Mucosa of descending colon (tissue), 3 donors: Measurements from ENCODE around the gene DNM1. TPM values are rescaled to one million over a fixed set of nuclear protein-coding genes. Genes with fewer than 3 reads are reported as not detected.
A peak's percentile ranks its signal among the peaks of the same experiment; 100 is the strongest.

Experiments
- ATAC-seq: fragments of 200-7000 bp; cut with Tn5 transposase; one replicate; pipeline ENCODE4 v1.9.1; 2020; ENCODE audit warnings: mild to moderate bottlenecking, moderate library complexity
- DNase-seq, 3 donors: peaks; one replicate each; pipeline ENCODE4 v3.0.0-alpha.2; 2020
- H3K36me3 ChIP-seq: fragments of 200-600 bp; one replicate; pipeline ENCODE4 v1.8.0; 2021; ENCODE audit warnings: low read depth, mild to moderate bottlenecking
- H3K4me1 ChIP-seq: fragments of 200-600 bp; one replicate; pipeline ENCODE4 v1.8.0; 2021; ENCODE audit warnings: low read depth, mild to moderate bottlenecking
- H3K4me3 ChIP-seq: fragments of 200-600 bp; one replicate; pipeline ENCODE4 v1.8.0; 2021; ENCODE audit warnings: mild to moderate bottlenecking
- H3K9me3 ChIP-seq: fragments of 200-600 bp; one replicate; pipeline ENCODE4 v1.8.0; 2021; ENCODE audit warnings: mild to moderate bottlenecking
- CTCF ChIP-seq: fragments of 200-600 bp; IDR thresholded peaks from one replicate; pipeline ENCODE4 v1.8.0; 2022; ENCODE audit warnings: antibody characterized with exemption, mild to moderate bottlenecking
- intact Hi-C, 2 donors: fragments of 100-400 bp; cut with DNase I in 1 of 2; cut with micrococcal nuclease in 1 of 2; formaldehyde crosslinking; loops; one replicate each; pipeline versions ENCODE4 v1.11.0 to v1.11.1; 2022; cut with DNase I, micrococcal nuclease
- total RNA-seq, 3 donors: library from RNA; stranded (reverse); fragmentation: NEBNext Ultra II Directional in 2 of 3; extraction: Animal tissue kit (Norgen Biotek cat#: 25700) in 2 of 3; gene quantifications; one replicate each; pipeline versions ENCODE4 v1.2.1 to v1.2.4, GENCODE V29; 2021 to 2023
- donor health status: DM: no; HTN: no; CAD: no; lungs with moderate emphysema.
- donor health status: DM: no; HTN: no; CAD: no.
- donor health status: DM: no; HTN: yes; CAD: no.

DNM1 gene
- total RNA-seq, 3 donors from 2014 or later = 4.0 to 19.0 (median 6.7) TPM

- H3K4me3 ChIP-seq = no peak overlapping the region
- intact Hi-C loops = no loop called here
- no peaks in the 10 kb centered on the region for H3K9me3 ChIP-seq
- no peaks in the 10 kb centered on the region for H3K4me1 ChIP-seq
- DNase-seq (no peak), ATAC-seq (no peak)
- H3K36me3 ChIP-seq = no peaks in the 10 kb centered on the region
- no peak for TF ChIP-seq CTCF
Measured at GRCh38 chr9:128169925-128170324, 33.3 kb upstream of the DNM1 start.

- Histone ChIP-seq H3K4me1 (no peaks in the 10 kb centered on the region), H3K4me3 (no peak overlapping the region), H3K36me3 (peaks cover 13% of the 10 kb centered on the region), H3K9me3 (no peaks in the 10 kb centered on the region)
- ATAC-seq (no peak), DNase-seq (no peak)
- no peak for TF ChIP-seq CTCF
- intact Hi-C loops = no loop called here
Measured at GRCh38 chr9:128174062-128174461, 29.1 kb upstream of the DNM1 start.

GRCh38 chr9:128175102-128175563, 28.0 kb upstream of the DNM1 start:
- TF ChIP-seq CTCF = no peak
- Histone ChIP-seq H3K9me3 (no peaks in the 10 kb centered on the region), H3K36me3 (peaks cover 15% of the 10 kb centered on the region), H3K4me3 (no peak overlapping the region), H3K4me1 (no peaks in the 10 kb centered on the region)
- no peak for ATAC-seq
- DNase-seq = no peak
- intact Hi-C loops = no loop called here

- no peak for ATAC-seq
- Histone ChIP-seq H3K36me3 (peaks cover 15% of the 10 kb centered on the region), H3K9me3 (no peaks in the 10 kb centered on the region), H3K4me1 (no peaks in the 10 kb centered on the region), H3K4me3 (no peak overlapping the region)
- no peak for TF ChIP-seq CTCF
- DNase-seq = no peak
- intact Hi-C loops = no loop called here
Measured at GRCh38 chr9:128175726-128176125, 27.5 kb upstream of the DNM1 start.

- TF ChIP-seq CTCF = no peak
- intact Hi-C loops = no loop called here
- no peaks in the 10 kb centered on the region for H3K4me1 ChIP-seq
- peaks cover 15% of the 10 kb centered on the region for H3K36me3 ChIP-seq
- ATAC-seq (peak; percentile 16), DNase-seq (no peak)
- no peaks in the 10 kb centered on the region for H3K9me3 ChIP-seq
- H3K4me3 ChIP-seq = no peak overlapping the region
Measured at GRCh38 chr9:128178806-128179431, 24.3 kb upstream of the DNM1 start.

- Histone ChIP-seq H3K9me3 (no peaks in the 10 kb centered on the region), H3K36me3 (peaks cover 15% of the 10 kb centered on the region), H3K4me1 (no peaks in the 10 kb centered on the region), H3K4me3 (no peak overlapping the region)
- intact Hi-C loops = no loop called here
- no peak for TF ChIP-seq CTCF
- ATAC-seq (no peak), DNase-seq (no peak)
Measured at GRCh38 chr9:128180001-128180400, 23.2 kb upstream of the DNM1 start.
